ENCODE measurements around the gene RGS9.

DNA sequence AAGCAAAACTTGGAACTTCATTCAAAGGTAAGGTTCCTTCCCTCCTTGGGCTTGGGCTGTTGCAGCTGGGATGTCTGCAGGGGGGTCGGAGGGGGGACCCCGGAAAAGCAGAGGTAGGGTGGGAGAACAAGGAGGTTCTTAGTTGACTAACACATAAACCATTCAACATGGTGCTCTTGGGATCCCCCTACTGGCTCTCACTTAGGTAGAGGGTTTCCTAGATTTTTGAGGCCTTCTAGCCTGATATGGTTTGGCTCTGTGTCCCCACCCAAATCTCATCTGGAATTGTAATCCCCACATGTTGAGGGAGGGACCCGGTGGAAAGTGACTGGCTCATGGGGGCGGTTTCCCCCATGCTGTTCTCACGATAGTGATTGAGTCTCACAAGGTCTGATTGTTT is 93.9 kb downstream of the RGS9 start:
- TF ChIP-seq, protein P1, sequence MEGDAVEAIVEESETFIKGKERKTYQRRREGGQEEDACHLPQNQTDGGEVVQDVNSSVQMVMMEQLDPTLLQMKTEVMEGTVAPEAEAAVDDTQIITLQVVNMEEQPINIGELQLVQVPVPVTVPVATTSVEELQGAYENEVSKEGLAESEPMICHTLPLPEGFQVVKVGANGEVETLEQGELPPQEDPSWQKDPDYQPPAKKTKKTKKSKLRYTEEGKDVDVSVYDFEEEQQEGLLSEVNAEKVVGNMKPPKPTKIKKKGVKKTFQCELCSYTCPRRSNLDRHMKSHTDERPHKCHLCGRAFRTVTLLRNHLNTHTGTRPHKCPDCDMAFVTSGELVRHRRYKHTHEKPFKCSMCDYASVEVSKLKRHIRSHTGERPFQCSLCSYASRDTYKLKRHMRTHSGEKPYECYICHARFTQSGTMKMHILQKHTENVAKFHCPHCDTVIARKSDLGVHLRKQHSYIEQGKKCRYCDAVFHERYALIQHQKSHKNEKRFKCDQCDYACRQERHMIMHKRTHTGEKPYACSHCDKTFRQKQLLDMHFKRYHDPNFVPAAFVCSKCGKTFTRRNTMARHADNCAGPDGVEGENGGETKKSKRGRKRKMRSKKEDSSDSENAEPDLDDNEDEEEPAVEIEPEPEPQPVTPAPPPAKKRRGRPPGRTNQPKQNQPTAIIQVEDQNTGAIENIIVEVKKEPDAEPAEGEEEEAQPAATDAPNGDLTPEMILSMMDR (IDR thresholded peaks at IDR 0.05; ENCODE audit: poor library complexity) = no peak
- TF ChIP-seq EZH2 (IDR thresholded peaks at IDR 0.05; ENCODE audit: borderline replicate concordance) (no peak), EZH2phosphoT487 (IDR thresholded peaks at IDR 0.05; ENCODE audit: low read depth, severe bottlenecking, unreplicated experiment) (no peak)
